Activated CD8-positive, alpha-beta memory T cell treated with anti-CD3 and anti-CD28 coated beads for 48 hours (primary cell): ENCODE data around the gene ARHGAP18.

Experiments
- DNase-seq, 3 experiments: peaks; one replicate each; pipeline ENCODE4 v3.0.0-alpha.2; 2020; ENCODE audit warnings: low read depth in 2 of 3, low spot score in 2 of 3

The ARHGAP18 gene

GRCh38 chr6:129694036-129694435, 15.9 kb downstream of the ARHGAP18 start:
- DNase-seq, result no peak

GRCh38 chr6:129692467-129692866, 17.5 kb downstream of the ARHGAP18 start:
- no peak for DNase-seq

- no peak for DNase-seq
These were observed 18.3 kb downstream of the ARHGAP18 start for GRCh38 chr6:129691709-129692108.

GRCh38 chr6:129691043-129691640, 18.8 kb downstream of the ARHGAP18 start:
- no peak for DNase-seq

GRCh38 chr6:129686941-129687627, 22.9 kb downstream of the ARHGAP18 start:
- DNase-seq, result peak in 1 of 3 experiments; percentile 23

GRCh38 chr6:129685662-129686031, 24.3 kb downstream of the ARHGAP18 start:
- no peak for DNase-seq

GRCh38 chr6:129684903-129685661, 24.9 kb downstream of the ARHGAP18 start:
- no peak for DNase-seq

- DNase-seq, result no peak
These were observed 25.6 kb downstream of the ARHGAP18 start for GRCh38 chr6:129684323-129684884.

- DNase-seq, result peak in 1 of 3 experiments; percentile 40
These were observed 26.2 kb downstream of the ARHGAP18 start for GRCh38 chr6:129683601-129684322.

- DNase-seq, result no peak
These were observed 28.1 kb downstream of the ARHGAP18 start for GRCh38 chr6:129681913-129682205.

GRCh38 chr6:129680633-129681032, 29.3 kb downstream of the ARHGAP18 start:
- no peak for DNase-seq

GRCh38 chr6:129679758-129680157, 30.2 kb downstream of the ARHGAP18 start:
- DNase-seq, result no peak

- DNase-seq, result no peak
These were observed 30.7 kb downstream of the ARHGAP18 start for GRCh38 chr6:129679275-129679674.

- no peak for DNase-seq
These were observed 31.5 kb downstream of the ARHGAP18 start for GRCh38 chr6:129678463-129678862.

- no peak for DNase-seq
These were observed 32.2 kb downstream of the ARHGAP18 start for GRCh38 chr6:129677620-129678325.

GRCh38 chr6:129675669-129676472, 34.1 kb downstream of the ARHGAP18 start:
- no peak for DNase-seq

- DNase-seq, result no peak
These were observed 36.2 kb downstream of the ARHGAP18 start for GRCh38 chr6:129673748-129674147.

- DNase-seq, result no peak
These were observed 36.9 kb downstream of the ARHGAP18 start for GRCh38 chr6:129672881-129673631.

- DNase-seq, result no peak
These were observed 37.7 kb downstream of the ARHGAP18 start for GRCh38 chr6:129672341-129672682.
